Bronchial epithelial cell (primary cell): Measurements from ENCODE around the gene GALNT13. TPM values are rescaled to one million over a fixed set of nuclear protein-coding genes. Genes with fewer than 3 reads are reported as not detected.

ENCODE experiments used
- DNase-seq: peaks from one replicate; pipeline ENCODE4 v3.0.0-alpha.2; 2010; ENCODE audit warnings: low read depth
- FAIRE-seq: peaks from 2 replicates; lab custom pipeline; 2011; peaks lifted over from hg19 to GRCh38; lab: Jason Lieb, UNC
- H3K27me3 ChIP-seq: 2 replicates; pipeline ENCODE4 v1.5.1; 2011; ENCODE audit warnings: low read length; ENCODE audit not compliant: control insufficient read depth, insufficient read depth
- H3K36me3 ChIP-seq: 2 replicates; pipeline ENCODE4 v1.5.1; 2011; ENCODE audit warnings: low read length; ENCODE audit not compliant: control insufficient read depth, insufficient read depth
- H3K4me3 ChIP-seq: 2 replicates; pipeline ENCODE4 v1.5.1; 2011; ENCODE audit warnings: mild to moderate bottlenecking, low read depth, low read length, control low read depth
- CTCF ChIP-seq: IDR thresholded peaks from 2 replicates; pipeline ENCODE4 v1.5.1; 2011; ENCODE audit warnings: mild to moderate bottlenecking, moderate library complexity, low read length, control low read depth, inconsistent platforms; ENCODE audit not compliant: insufficient read depth, severe bottlenecking
- total RNA-seq: library from RNA; depleted of rRNA; stranded (reverse); fragments of >200 nt; gene quantifications from 2 replicates; pipeline ENCODE4 v1.2.1, GENCODE V29; 2014

GALNT13 gene
- total RNA-seq, 1 donor from 2014 or later = 1.3 TPM

- Histone ChIP-seq H3K36me3 (no peaks in the 10 kb centered on the region), H3K4me3 (no peak overlapping the region), H3K27me3 (no peaks in the 10 kb centered on the region)
- no peak for FAIRE-seq
- TF ChIP-seq CTCF = no peak
- no peak for DNase-seq
These were observed 7.7 kb upstream of the GALNT13 start for GRCh38 chr2:153864022-153864421.

- FAIRE-seq (no peak), DNase-seq (no peak)
- H3K4me3 ChIP-seq = no peak overlapping the region
- H3K27me3 ChIP-seq = peaks cover 8% of the 10 kb centered on the region
- no peak for TF ChIP-seq CTCF
- H3K36me3 ChIP-seq = no peaks in the 10 kb centered on the region
These were observed 5.1 kb upstream of the GALNT13 start for GRCh38 chr2:153866595-153866994.

GRCh38 chr2:153870308-153870707, 1.4 kb upstream of the GALNT13 start:
- Histone ChIP-seq H3K4me3 (no peak overlapping the region), H3K36me3 (no peaks in the 10 kb centered on the region), H3K27me3 (peaks cover 21% of the 10 kb centered on the region)
- DNase-seq = peak; percentile 20
- TF ChIP-seq CTCF = no peak
- FAIRE-seq = no peak

- DNase-seq = no peak
- no peak for TF ChIP-seq CTCF
- Histone ChIP-seq H3K4me3 (no peak overlapping the region), H3K27me3 (peaks cover 21% of the 10 kb centered on the region), H3K36me3 (no peaks in the 10 kb centered on the region)
- FAIRE-seq = no peak
These were observed 759 bp downstream of the GALNT13 start for GRCh38 chr2:153872311-153873051.

GRCh38 chr2:153873052-153874048, 1.6 kb downstream of the GALNT13 start:
- no peak for DNase-seq
- no peak for FAIRE-seq
- Histone ChIP-seq H3K4me3 (no peak overlapping the region), H3K36me3 (no peaks in the 10 kb centered on the region), H3K27me3 (peaks cover 21% of the 10 kb centered on the region)
- TF ChIP-seq CTCF = no peak
